Stimulated activated naive CD8-positive, alpha-beta T cell treated with anti-CD3 and anti-CD28 coated beads, Interleukin-15, Interleukin-2, amounts not matched to agents 100 ng/mL and 50 ng/mL, for 24 hours (primary cell): ENCODE results near the gene FAM217A.
"Not testable (repeated sequence)": the region's sequence is repeated elsewhere in the genome, so short reads cannot be mapped to it uniquely, and the experiment has no call there.

ENCODE experiments used
- H3K27ac Mint-ChIP-seq: one replicate; pipeline ENCODE4 v1.8.0; 2021; ENCODE audit warnings: mild to moderate bottlenecking, mixed read lengths
- H3K27me3 Mint-ChIP-seq: one replicate; pipeline ENCODE4 v1.8.0; 2021; ENCODE audit warnings: mixed read lengths
- H3K36me3 Mint-ChIP-seq: one replicate; pipeline ENCODE4 v1.8.0; 2021; ENCODE audit warnings: low read depth, mixed read lengths
- H3K4me1 Mint-ChIP-seq: one replicate; pipeline ENCODE4 v1.8.0; 2021; ENCODE audit warnings: low read depth, mixed read lengths
- H3K4me3 Mint-ChIP-seq: one replicate; pipeline ENCODE4 v1.8.0; 2021; ENCODE audit warnings: mild to moderate bottlenecking, mixed read lengths
- H3K9me3 Mint-ChIP-seq: one replicate; pipeline ENCODE4 v1.8.0; 2021; ENCODE audit warnings: mixed read lengths

FAM217A gene

DNA sequence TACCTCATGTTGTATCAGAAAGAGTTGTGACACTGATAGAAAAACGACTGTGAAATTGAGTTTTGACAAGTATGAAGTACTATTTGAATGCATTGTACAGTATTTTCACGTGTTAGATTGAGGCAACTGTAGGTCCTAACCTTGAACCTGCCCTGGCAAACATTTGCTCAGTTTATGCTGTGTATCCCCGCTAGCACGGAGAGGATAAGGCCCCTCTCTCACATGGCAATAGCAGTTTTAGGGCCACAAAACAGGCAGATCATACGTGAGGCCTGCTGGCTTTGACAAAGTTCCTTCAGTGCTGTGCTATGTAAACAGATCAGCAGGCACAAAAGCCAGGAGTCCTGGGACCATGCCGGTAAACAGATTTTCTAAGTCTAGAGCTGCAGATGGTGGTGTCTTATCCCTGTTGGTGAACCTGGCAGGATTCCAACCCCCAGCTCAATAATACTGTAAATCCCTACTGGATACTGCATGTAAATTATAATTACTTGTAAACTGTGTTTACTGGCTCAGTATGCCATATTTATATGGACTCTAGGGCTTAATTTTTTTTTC lies 23.8 kb upstream of the FAM217A start:
- H3K27ac Mint-ChIP-seq = no peak overlapping the region

DNA sequence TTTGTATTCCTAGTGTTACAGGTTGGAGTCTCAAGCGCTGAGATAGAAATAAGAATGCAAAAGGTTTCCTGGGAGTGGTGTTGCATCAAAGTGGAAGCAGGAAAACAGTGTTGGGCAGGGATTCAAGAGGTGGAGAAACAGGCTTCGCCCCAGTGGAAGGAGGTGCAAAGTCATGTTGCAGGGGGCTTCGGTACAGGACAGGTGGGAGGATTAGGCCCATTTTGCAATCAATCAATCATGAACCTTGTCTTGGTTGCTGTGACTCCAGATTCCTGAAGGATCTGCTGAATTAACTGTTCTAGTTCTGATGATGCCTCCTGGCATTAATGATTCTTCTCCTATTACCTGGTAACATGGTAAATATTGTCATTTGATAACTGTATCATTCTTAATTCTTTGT lies 22.4 kb upstream of the FAM217A start:
- Mint-ChIP-seq H3K4me3 (no peak overlapping the region), H3K27me3 (no peaks in the 10 kb centered on the region), H3K9me3 (no peaks in the 10 kb centered on the region), H3K36me3 (no peaks in the 10 kb centered on the region), H3K4me1 (no peaks in the 10 kb centered on the region), H3K27ac (no peak overlapping the region)

More for the DNA sequence above, 23.8 kb upstream of the FAM217A start:
- H3K9me3 Mint-ChIP-seq = no peaks in the 10 kb centered on the region
- H3K27me3 Mint-ChIP-seq = no peaks in the 10 kb centered on the region
- H3K4me1 Mint-ChIP-seq = no peaks in the 10 kb centered on the region
- no peaks in the 10 kb centered on the region for H3K36me3 Mint-ChIP-seq
- no peak overlapping the region for H3K4me3 Mint-ChIP-seq

DNA sequence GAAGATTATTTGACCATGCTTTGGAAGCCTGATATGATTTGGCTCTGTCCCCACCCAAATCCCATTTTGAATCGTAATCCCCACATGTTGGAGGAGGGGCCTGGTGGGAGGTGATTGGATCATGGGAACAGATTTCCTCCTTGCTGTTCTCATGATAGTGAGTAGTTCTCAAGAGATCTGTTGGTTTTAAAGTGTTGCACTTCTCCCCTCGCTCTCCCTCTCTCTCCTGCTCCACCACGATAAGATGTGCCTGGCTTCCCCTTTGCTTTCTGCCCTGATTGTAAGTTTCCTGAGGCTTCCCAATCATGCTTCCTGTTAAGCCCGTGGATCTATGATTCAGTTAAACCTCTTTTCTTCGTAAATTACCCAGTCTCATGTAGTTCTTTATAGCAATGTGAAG lies 21.7 kb upstream of the FAM217A start:
- no peak overlapping the region for H3K4me3 Mint-ChIP-seq
- no peaks in the 10 kb centered on the region for H3K4me1 Mint-ChIP-seq
- no peaks in the 10 kb centered on the region for H3K27me3 Mint-ChIP-seq
- H3K36me3 Mint-ChIP-seq = no peaks in the 10 kb centered on the region
- no peaks in the 10 kb centered on the region for H3K9me3 Mint-ChIP-seq
- H3K27ac Mint-ChIP-seq = no peak overlapping the region

DNA sequence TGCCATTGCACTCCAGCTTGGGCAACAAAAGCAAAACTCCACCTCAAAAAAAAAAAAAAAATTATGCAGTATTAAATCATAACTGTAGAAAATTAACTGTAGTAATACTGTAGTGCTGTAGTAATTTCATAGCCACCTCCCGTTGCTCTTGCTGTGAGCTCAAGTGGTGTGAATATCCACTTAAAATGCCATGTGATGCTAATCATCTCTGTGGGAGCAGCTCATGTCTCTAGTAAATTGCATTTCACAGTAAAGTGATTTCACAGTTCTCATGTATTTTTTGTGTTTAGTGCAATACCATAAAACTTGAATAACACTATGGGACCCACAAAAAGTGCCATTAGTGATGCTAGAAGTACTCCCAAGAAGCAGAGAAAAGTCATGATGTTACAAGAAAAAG lies 14.4 kb upstream of the FAM217A start:
- no peak overlapping the region for H3K4me3 Mint-ChIP-seq
- H3K27ac Mint-ChIP-seq = no peak overlapping the region
- H3K4me1 Mint-ChIP-seq = no peaks in the 10 kb centered on the region
- no peaks in the 10 kb centered on the region for H3K9me3 Mint-ChIP-seq
- no peaks in the 10 kb centered on the region for H3K36me3 Mint-ChIP-seq
- no peaks in the 10 kb centered on the region for H3K27me3 Mint-ChIP-seq

DNA sequence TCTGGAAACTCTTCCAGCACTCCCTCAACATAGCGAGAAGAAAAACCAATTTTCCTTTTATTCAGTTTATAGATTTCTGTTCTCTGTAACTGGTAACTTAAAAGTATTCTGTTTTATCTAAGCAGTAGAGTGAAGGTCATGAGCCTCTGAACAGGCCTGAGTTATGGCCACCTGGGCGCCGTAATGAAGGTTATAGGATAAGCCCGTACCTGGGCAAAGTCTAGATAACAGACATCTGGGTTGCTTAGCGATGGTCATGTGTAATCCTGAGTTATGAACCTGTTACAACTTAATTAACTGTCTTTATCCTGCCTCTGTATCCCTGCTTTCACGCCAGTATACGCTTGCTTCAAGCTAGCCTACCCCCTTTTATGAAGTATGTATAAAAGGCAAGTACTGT lies 13.0 kb upstream of the FAM217A start:
- no peaks in the 10 kb centered on the region for H3K36me3 Mint-ChIP-seq
- H3K9me3 Mint-ChIP-seq = no peaks in the 10 kb centered on the region
- H3K4me1 Mint-ChIP-seq = no peaks in the 10 kb centered on the region
- no peaks in the 10 kb centered on the region for H3K27me3 Mint-ChIP-seq
- no peak overlapping the region for H3K27ac Mint-ChIP-seq
- H3K4me3 Mint-ChIP-seq = no peak overlapping the region

DNA sequence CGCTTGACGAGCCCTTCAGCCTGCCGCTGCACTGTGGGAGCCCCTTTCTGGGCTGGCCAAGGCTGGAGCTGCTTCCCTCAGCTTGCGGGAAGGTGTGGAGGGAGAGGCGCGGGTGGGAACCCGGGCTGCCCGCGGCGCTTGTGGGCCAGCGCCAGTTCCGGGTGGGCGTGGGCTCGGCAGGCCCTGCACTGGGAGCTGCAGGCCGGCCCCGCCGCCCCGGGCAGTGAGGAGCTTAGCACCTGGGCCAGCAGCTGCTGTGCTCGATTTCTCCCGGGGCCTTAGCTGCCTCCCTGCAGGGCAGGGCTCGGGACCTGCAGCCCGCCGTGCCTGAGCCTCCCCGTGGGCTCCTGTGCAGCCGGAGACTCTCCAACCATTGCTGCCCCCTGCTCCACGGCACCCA lies 11.1 kb upstream of the FAM217A start:
- H3K36me3 Mint-ChIP-seq, H3K4me3 Mint-ChIP-seq, H3K4me1 Mint-ChIP-seq, H3K27ac Mint-ChIP-seq, H3K27me3 Mint-ChIP-seq, H3K9me3 Mint-ChIP-seq: not testable (repeated sequence)

DNA sequence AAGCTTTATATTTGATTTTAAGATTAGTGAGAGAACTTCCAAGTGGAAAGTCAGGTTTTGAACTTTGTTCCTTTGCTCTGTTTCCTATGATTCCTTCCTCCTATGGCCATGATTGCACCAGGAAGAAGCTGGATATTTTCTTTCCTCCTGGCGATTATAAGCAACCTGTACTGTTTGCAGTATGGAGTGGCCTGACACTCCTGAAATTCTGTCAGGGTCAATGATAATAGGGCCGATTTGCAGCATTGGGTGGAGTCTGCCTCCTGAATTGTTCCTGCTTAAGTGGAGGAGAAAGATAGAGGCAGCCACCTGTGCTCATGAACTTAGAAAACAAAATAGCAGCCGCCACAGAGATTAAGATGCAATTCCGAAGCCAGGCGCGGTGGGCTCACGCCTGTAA lies 9.8 kb upstream of the FAM217A start:
- H3K36me3 Mint-ChIP-seq = no peaks in the 10 kb centered on the region
- H3K4me3 Mint-ChIP-seq = no peak overlapping the region
- no peaks in the 10 kb centered on the region for H3K9me3 Mint-ChIP-seq
- no peaks in the 10 kb centered on the region for H3K4me1 Mint-ChIP-seq
- no peaks in the 10 kb centered on the region for H3K27me3 Mint-ChIP-seq
- H3K27ac Mint-ChIP-seq = no peak overlapping the region

DNA sequence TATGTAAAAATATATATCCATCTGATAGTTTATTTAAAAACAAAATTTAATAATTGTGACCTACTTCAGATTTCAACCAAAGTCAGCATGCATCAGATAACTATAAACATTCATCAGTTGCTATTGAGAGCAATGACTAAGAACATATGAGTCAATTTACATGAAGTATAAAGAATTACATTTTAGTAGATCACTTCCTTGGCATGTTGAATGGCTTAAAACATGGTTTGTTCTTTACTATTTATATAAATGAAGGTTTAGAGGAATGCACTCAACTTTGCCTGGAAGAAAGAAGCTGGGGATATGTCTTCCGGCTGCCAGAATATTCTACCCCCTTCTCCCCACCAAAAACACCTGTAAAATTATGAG lies 6.4 kb upstream of the FAM217A start:
- Mint-ChIP-seq H3K4me3 (no peak overlapping the region), H3K27ac (no peak overlapping the region), H3K4me1 (no peaks in the 10 kb centered on the region), H3K27me3 (no peaks in the 10 kb centered on the region), H3K36me3 (no peaks in the 10 kb centered on the region), H3K9me3 (no peaks in the 10 kb centered on the region)

DNA sequence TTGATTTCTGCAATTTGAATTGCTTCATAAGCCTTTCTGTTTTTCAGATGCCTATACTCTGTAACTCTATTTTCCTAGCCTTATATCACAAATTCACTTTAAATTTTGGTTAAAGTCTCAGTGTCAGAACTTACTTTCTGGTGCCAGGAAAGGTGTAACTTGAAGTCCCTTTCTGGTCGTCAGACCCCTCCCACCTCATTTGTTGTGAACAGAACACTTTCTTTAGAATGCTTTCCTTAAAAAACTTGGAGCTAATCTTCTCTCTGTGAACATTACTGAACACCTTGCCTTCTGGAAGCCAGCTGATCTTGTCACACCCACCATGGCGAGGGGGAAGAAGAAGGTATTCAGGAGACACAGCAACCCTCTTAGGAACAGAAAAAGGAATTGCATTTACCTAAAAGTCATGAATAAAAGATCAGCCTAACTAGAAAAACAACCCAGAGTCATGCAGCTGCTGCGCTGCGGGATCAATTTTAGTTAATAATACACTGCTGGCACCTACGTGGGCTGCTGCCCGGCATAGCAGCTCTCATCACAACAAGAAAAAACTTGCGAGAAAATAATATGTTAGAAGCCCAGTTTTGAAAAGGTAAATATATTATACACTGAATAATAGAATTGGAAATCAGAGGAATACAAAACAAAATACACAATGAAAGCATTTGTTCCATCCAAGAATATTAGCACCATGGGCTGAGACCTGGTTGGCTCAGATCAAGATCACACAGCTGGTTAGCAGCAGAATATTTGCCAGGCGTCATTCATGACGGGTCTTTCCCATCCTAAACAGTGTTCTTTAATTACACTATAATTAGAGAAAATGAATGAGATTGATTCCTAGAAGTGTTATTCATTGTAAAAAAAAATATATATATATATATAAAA lies 5.8 kb upstream of the FAM217A start:
- H3K4me1 Mint-ChIP-seq = no peaks in the 10 kb centered on the region
- H3K27ac Mint-ChIP-seq = no peak overlapping the region
- peaks cover under 1% of the 10 kb centered on the region for H3K27me3 Mint-ChIP-seq
- H3K9me3 Mint-ChIP-seq = no peaks in the 10 kb centered on the region
- H3K4me3 Mint-ChIP-seq = no peak overlapping the region
- H3K36me3 Mint-ChIP-seq = no peaks in the 10 kb centered on the region

DNA sequence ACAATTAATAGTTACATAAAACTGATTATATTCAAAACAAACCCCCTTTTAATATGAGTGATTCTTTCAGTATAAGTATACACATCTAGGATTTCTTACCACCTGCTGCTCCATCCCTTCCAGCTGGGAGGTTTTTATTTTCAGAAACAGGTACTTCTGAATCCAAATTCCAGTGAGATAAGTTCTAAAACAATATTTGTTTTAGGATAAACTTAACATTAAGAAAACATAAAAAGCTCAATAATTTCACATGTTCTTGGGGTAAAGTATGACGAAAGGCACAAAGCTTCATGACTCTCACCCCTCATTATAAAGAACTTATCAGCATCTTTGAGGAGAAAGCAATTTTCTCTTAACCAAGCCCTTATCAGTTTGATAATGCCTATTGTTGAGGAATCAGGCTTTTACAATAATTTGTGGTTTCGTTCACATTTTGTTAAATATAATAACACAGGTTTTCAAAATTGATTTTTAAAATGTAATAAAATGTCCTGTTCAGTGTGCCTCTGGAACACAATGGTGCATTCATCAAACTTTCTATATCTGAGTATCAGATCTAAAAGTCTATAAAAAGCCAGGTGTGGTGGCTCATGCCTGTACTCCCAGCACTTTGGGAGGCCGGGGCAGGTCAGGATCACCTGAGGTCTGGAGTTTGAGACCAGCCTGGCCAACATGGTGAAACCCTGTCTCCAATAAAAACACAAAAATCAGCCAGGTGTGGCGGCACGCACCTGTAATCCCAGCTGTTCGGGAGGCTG lies 4.3 kb downstream of the FAM217A start:
- Mint-ChIP-seq H3K36me3 (no peaks in the 10 kb centered on the region), H3K4me3 (no peak overlapping the region), H3K9me3 (no peaks in the 10 kb centered on the region), H3K4me1 (no peaks in the 10 kb centered on the region), H3K27me3 (peaks cover 17% of the 10 kb centered on the region), H3K27ac (no peak overlapping the region)

DNA sequence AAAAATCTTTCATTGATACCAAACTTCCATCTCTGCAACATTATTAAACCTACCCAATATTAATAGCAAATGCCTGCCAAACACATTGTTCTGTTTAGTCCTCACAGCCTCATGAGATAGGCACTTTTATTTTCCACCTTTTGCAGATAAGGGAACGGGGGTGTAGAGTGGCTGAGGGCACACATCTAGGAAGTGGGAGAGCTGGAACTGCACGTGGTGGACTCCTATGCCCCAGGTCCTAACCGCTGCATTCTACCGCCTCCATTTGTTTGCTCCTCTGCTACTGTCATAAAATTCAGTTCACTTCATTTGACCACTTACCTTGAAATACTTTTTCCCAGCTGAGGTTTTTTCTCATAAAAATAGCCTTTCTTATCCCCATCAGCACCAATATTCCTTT lies 7.6 kb downstream of the FAM217A start:
- Mint-ChIP-seq H3K4me3 (no peak overlapping the region), H3K27me3 (peaks cover 4% of the 10 kb centered on the region), H3K9me3 (no peaks in the 10 kb centered on the region), H3K4me1 (peaks cover 7% of the 10 kb centered on the region), H3K27ac (no peak overlapping the region), H3K36me3 (no peaks in the 10 kb centered on the region)

DNA sequence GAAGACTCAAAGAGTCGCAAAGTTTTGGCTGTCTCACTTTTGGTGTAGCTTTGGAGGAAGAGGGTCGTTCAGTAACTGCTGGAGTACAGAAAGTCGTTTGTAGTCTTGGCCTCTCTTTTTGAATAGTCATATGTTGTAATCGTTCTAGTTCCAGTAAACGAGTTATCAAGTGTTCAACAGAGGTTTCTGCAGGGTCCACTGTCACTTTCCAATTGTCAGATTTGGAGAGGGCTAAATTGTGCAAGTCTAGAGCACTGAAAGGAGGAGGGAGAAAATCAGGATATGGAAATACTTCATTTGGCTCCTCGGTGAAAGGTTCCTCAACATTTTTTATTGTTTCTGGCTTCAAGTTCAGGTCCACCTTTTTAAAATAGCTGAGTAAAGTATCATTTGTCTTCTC lies 9.7 kb downstream of the FAM217A start:
- no peak overlapping the region for H3K27ac Mint-ChIP-seq
- H3K4me1 Mint-ChIP-seq = peaks cover 7% of the 10 kb centered on the region
- peaks cover 20% of the 10 kb centered on the region for H3K36me3 Mint-ChIP-seq
- H3K27me3 Mint-ChIP-seq = no peaks in the 10 kb centered on the region
- H3K9me3 Mint-ChIP-seq = no peaks in the 10 kb centered on the region
- H3K4me3 Mint-ChIP-seq = no peak overlapping the region

DNA sequence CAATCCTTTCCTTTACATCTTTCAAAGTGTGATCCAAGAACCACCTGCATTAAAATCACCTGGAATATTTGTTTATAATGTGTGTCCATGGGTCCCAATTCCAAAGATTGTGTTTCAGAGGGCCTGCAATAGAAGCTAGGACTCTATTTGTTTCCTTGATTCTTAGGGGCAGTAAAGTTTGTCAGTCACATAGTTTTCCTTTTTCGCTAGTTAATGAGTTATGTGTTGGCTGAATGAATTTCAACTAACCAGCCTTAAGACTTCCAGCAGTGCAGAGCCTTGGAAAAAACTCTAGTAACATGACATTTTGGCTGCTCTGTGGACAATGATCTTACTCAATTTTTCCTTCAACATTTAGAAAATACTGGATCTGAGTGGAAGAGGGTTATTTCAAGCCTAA lies 11.3 kb downstream of the FAM217A start:
- Mint-ChIP-seq H3K36me3 (peaks cover 35% of the 10 kb centered on the region), H3K4me3 (no peak overlapping the region), H3K27me3 (no peaks in the 10 kb centered on the region), H3K27ac (no peak overlapping the region), H3K4me1 (peaks cover 7% of the 10 kb centered on the region), H3K9me3 (no peaks in the 10 kb centered on the region)

DNA sequence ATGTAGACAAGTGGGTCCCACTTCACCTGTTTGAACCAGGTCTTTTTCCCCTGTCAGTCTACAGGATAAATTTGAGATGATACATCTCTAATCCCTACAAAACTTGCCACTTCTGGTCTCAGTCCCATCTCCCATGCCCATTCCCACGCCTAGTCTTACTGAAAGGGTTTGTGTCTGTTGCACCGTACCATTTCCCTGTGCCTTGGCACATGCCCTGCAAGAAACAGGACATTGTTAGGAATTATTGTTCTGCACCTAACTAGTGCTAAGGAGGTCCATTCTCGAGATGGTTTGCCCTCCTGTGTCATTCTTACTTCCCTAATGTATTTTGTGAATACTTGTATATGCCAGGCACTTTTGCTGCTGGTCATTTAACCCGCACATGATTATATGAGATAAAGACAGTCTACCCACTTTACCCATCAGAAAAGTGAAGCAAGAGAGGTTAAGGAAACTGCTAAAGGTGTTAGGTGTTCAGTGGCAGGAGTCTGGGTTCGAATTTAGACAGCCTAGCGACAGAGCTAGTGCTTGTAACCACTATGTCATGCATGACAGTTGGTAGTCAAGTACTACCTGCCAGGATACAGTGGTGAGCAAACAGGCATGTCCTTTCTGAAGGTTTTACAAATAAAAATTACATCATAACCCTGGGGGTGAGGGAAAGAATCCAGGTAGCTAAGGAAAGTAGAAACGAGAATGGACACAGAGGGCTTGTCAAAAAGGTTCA lies 12.7 kb downstream of the FAM217A start:
- Mint-ChIP-seq H3K4me1 (peaks cover 7% of the 10 kb centered on the region), H3K27me3 (no peaks in the 10 kb centered on the region), H3K36me3 (peaks cover 48% of the 10 kb centered on the region), H3K9me3 (no peaks in the 10 kb centered on the region), H3K27ac (no peak overlapping the region), H3K4me3 (no peak overlapping the region)
